ENCODE data around the gene TAF9.
"Not testable (repeated sequence)": the region's sequence is repeated elsewhere in the genome, so short reads cannot be mapped to it uniquely, and the experiment has no call there.

TAF9 gene

DNA sequence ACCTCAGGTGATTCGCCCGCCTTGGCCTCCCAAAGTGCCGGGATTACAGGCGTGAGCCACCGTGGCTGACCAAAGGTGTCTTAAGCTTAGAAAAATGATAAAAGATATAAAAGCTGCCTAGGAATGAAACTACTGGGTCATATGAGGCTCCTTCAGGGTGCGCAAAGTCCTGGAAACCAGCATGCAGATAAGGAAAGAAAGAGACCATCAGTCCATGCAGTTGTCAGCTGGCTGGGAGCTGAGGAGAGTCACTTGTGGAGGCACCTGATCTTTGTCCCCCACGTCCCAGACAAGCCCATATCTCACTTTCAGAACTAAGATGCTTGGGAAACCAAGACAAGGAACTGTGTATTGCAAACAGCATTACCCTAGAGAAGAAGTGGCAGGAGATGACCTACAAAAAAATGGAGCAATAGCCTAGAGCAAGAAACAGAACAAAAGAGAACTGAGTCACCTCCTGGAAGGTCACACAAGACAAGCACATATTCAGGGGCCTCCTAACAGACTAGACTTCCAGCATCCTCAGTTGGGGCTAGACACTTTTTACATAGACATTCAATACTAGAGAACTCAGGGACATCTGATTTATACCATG is 33.9 kb downstream of the TAF9 start:
- DNase-seq (ENCODE audit: low read depth), result no peak

DNA sequence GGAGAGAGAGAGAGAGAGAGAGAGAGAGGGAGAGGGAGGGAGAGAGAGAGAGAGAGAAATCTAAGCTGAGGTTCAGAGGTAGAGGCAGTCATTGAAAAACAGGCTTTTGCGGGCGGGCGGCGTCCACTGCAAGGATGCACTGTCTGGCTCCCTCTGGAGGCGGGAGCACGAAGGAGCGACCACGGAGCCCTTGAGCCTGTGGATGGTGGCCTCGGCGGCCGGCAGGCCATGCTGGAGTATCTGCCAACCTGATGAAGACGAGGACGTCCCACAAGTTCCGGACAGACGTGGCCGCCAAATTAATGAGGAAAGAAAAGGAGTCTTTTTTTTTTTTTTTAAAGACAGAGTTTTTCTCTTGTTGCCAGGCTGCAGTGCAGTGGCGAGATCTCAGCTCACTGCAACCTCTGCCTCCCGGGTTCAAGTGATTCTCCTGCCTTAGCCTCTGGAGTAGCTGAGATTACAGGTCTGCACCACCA is 34.5 kb downstream of the TAF9 start:
- DNase-seq (ENCODE audit: low read depth), result no peak

- not testable (repeated sequence) for DNase-seq (ENCODE audit: low read depth)
These were observed 35.5 kb downstream of the TAF9 start for GRCh38 chr5:69333668-69334315.

DNA sequence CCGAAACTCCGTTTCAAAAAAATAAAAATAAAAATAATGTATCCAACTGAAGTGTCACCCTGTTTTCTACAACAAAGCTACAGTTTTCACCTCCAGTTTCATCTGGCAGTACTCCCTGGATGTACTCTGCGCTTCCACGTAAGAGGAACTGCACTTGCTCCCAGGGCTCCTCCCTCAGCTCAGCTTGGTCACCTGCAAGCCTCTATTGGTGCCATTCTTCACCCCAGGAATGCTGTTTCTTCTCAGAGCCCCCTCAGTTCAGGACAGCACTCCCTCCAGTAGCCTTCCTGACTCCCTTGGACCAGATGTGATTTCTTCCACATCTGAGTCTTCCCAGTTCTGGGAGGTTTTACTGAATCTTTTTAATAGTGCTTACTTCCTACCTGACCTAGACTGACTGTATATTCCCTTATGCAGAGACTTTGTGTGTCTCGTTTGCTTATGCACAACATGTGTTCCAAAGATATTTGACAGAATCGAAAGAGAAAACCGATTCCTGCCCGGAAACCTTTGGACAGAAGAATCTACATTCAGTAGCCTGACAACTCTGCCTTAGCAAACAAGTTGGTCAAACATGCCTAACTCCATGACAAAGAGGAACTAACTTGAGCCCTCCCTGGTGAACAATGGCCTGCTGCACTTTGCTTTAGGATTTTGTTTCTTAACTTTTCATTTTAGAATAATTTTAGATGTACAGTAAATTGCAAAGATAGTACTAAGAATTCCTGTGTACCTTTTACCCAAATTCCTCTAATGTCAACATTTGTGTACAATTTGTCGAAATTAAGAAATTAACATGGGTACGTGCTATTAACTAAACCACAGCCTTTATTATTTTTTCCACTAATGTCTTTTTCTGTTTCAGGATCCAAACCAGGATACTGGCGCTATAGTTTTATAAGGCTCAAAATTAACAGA is 37.5 kb downstream of the TAF9 start:
- DNase-seq (ENCODE audit: low read depth), result no peak

GRCh38 chr5:69329905-69330489 is 39.3 kb downstream of the TAF9 start:
- DNase-seq (ENCODE audit: low read depth), result no peak

GRCh38 chr5:69326365-69326764 is 43.0 kb downstream of the TAF9 start:
- no peak for DNase-seq (ENCODE audit: low read depth)

DNA sequence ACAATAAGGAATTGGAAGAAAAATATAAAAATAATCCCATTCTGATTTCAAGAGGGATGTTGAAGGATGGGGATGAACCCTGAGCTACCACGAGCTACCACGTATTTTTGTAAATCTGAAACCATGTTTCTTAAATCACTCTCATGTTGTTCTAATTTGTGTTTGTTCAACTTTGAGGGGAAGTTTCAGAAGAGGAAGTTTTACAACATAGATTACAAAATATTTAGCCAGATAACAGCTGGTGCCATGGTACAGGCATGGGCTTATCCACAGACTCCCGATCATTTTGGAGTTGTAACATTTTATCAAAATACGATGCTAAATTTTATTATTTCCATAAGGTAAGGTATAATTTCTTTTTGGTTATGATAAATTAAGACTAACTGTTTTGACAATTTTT is 51.9 kb downstream of the TAF9 start:
- no peak for DNase-seq (ENCODE audit: low read depth)

- DNase-seq (ENCODE audit: low read depth), result no peak
These were observed 53.3 kb downstream of the TAF9 start for GRCh38 chr5:69315972-69316371.
